ENCODE data around the gene CCDC33.

GRCh38 chr15:74264081-74264501 is 28.0 kb downstream of the CCDC33 start:
- TF ChIP-seq CTCF (IDR thresholded peaks at IDR 0.05) (no peak), POLR2A (IDR thresholded peaks at IDR 0.05) (no peak)

All from uterus (tissue), 2 donors.